ENCODE data around the gene MOB2. TPM values are rescaled to one million over a fixed set of nuclear protein-coding genes. Genes with fewer than 3 reads are reported as not detected.
"Not testable (repeated sequence)": the region's sequence is repeated elsewhere in the genome, so short reads cannot be mapped to it uniquely, and the experiment has no call there.

The MOB2 gene
- total RNA-seq, 1 experiment from 2014 or later: 11.3 TPM

DNA sequence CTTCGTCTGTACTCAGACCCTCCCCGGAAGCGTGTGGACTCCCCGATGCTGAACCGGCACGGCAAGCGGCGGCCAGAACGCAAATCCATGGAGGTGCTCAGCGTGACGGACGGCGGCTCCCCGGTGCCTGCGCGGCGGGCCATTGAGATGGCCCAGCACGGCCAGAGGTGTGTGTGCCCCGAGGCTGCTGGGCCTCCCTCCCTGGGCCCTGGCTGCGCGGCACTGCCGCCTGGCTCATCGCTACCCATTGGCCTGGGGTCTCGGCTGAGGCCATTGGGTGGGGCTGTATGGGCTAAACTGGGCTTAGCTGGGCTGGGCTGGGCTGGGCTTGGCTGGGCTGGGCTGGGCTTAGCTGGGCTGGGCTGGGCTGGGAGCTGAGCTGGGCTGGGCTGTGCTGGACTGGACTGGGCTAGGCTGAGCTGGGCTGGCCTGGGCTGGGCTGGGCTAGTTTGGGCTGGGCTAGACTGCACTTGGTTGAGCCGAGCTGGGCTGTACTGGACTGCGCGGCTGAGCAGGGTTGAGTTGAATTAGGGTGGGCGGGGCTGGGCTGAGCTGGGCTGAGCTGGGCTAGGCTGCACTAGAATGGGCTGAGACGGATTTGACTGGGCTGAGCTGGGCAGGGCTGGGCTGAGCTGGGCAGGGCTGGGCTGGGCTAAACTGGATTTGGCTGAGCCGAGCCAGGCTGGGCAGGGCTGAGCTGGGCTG lies 40.7 kb downstream of the MOB2 start:
- no peaks in the 10 kb centered on the region for H3K36me3 ChIP-seq
- no peaks in the 10 kb centered on the region for H3K9me3 ChIP-seq (replicated peaks)
- no peaks in the 10 kb centered on the region for H3K27me3 ChIP-seq
- no peaks in the 10 kb centered on the region for H3K4me1 ChIP-seq
- no peak overlapping the region for H3K27ac ChIP-seq
- H3K4me3 ChIP-seq: no peak overlapping the region
- no peak for DNase-seq

DNA sequence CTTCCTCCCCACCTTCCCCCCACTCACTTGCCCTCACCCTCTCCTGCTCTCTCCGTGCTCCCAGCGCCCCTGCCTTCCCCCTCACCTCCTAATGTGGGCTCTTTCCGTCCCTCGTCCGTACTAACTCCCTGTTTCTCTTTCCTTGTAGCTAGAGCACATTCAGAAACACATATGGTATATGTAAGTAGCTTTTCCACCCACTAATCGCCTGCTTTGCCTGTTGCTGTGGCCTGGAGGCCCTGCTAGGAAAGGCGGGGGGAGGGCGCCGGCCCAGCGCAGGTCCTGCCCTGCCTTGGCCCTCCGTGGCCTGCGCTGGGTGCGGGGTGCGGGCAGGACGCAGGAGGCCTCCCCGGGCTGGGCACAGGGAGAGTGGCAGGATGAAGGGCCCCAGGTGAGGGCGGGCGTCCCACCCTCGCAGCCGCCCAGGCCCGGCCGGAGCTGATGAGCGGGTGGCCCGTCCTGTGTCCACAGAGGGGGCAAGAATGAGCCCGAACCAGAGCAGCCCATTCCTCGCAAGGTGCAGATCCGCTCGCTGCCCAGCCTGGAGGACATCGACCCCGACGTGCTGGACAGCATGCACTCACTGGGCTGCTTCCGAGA lies 41.7 kb downstream of the MOB2 start:
- DNase-seq: no peak
- no peak overlapping the region for H3K4me3 ChIP-seq
- H3K4me1 ChIP-seq: no peaks in the 10 kb centered on the region
- H3K36me3 ChIP-seq: no peaks in the 10 kb centered on the region
- no peaks in the 10 kb centered on the region for H3K27me3 ChIP-seq
- no peak overlapping the region for H3K27ac ChIP-seq
- no peaks in the 10 kb centered on the region for H3K9me3 ChIP-seq (replicated peaks)

DNA sequence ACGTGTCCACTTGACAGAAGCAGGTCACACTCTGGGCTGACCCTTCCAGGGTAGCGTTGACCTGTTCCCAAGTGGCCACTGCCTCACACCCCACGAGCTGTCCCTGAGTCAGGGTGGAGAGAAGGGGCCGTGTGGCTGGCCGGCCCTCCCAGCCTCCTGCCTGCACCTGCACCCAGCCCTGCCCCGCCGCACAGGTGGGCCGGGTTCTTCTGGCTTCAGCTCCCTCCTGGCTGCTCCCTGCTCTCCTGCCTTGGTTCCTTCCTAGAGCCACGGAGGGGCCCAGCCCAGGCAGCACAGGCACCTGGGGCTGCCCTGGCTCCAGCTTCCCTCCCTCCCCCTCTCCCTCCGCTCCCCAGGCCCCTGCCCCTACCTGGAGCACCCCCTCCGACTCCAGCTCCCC lies 42.3 kb downstream of the MOB2 start:
- DNase-seq: no peak
- Histone ChIP-seq H3K4me3 (no peak overlapping the region), H3K9me3 (replicated peaks) (no peaks in the 10 kb centered on the region), H3K4me1 (no peaks in the 10 kb centered on the region), H3K27ac (no peak overlapping the region), H3K36me3 (no peaks in the 10 kb centered on the region), H3K27me3 (no peaks in the 10 kb centered on the region)

DNA sequence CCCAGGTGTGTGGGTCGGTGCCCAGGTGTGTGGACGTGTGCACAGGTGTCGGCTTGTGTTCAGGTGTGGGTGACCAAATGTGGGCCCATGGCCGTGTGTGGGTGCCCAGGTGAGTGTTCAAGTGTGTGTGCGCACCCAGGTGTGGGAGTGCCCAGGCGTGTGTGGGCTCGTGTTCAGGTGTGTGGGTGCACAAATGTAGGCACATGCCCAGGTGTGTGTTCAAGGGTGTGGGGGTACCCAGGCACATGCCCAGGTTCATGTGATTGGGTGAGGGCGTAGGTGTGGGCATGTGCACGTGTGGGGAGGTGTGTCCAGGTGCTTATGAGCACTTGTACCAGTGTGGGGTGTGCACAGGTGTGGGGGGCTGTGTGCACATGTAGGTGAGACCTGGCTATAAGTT lies 42.8 kb downstream of the MOB2 start:
- Histone ChIP-seq H3K27ac (no peak overlapping the region), H3K4me3 (no peak overlapping the region)

DNA sequence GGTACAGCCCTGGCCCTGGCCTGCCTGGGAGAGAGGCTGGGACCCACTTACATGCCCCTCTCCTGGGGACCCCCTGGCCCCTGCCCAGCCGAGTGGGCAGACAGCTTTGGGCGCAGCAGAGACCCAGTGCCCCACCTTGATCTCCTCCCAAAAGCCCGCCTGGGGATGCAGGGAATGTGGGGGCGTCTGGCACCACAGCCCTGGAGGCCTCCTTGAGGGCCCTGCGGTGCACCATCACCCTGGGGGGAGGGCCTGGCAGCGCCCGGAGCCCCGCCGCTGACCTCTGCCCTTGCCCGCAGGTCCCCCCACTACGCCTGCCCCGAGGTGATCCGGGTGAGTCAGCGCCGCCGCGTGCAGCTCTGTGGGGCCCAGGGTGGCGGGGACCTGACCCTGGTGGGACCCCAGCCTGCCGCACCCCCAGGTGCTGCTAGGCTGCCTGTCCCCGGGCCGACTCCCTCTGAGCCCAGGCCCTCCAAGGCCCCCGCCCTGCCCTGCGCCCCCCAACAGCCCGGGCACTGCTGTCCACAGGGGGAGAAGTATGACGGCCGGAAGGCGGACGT lies 43.7 kb downstream of the MOB2 start:
- no peak overlapping the region for H3K27ac ChIP-seq
- H3K4me3 ChIP-seq: no peak overlapping the region
- no peaks in the 10 kb centered on the region for H3K9me3 ChIP-seq (replicated peaks)
- H3K36me3 ChIP-seq: no peaks in the 10 kb centered on the region
- H3K27me3 ChIP-seq: no peaks in the 10 kb centered on the region
- DNase-seq: no peak
- no peaks in the 10 kb centered on the region for H3K4me1 ChIP-seq

More for the DNA sequence above, 42.8 kb downstream of the MOB2 start:
- no peaks in the 10 kb centered on the region for H3K27me3 ChIP-seq
- H3K4me1 ChIP-seq: no peaks in the 10 kb centered on the region
- no peaks in the 10 kb centered on the region for H3K36me3 ChIP-seq
- no peaks in the 10 kb centered on the region for H3K9me3 ChIP-seq (replicated peaks)
- no peak for DNase-seq

DNA sequence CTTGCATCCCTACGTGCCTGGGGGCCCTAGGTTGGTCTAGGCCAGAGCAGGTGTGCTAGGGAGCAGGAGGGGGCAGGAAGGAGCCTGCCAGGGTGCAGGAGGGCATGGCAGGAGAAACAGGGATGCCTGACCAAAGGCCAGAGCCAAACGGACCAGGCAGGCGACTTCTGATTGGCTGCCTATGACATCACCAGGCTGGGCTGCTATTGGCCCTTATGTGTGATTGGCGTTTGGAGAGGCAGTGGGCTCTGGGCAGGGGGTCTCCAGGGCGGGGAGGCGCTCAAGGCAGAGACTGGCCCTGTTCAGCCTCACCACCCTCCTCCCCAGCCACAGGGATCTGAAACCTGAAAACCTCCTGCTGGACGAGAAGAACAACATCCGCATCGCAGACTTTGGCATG lies 44.4 kb downstream of the MOB2 start:
- Histone ChIP-seq H3K4me3 (no peak overlapping the region), H3K27me3 (no peaks in the 10 kb centered on the region)
- DNase-seq: no peak

DNA sequence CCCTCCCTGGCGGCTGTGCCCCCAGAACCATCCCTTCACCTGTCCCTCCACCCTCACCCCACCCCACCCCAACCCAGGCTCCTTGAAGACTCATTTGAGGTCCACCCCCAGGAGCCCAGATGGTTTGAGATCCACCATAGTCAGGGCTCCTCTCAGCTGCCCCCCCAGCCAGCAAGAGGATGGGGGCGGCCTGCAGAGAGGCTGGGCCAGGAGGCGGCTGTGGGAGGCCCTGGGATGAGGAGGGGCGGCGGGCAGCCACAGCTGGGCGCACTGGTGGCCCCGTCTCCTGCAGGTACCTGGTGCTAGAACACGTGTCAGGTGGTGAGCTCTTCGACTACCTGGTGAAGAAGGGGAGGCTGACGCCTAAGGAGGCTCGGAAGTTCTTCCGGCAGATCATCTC lies 46.1 kb downstream of the MOB2 start:
- no peaks in the 10 kb centered on the region for H3K36me3 ChIP-seq
- DNase-seq: no peak
- H3K27me3 ChIP-seq: no peaks in the 10 kb centered on the region
- H3K27ac ChIP-seq: no peak overlapping the region
- H3K4me1 ChIP-seq: no peaks in the 10 kb centered on the region
- no peak overlapping the region for H3K4me3 ChIP-seq
- no peaks in the 10 kb centered on the region for H3K9me3 ChIP-seq (replicated peaks)

More for the DNA sequence above, 44.4 kb downstream of the MOB2 start:
- no peaks in the 10 kb centered on the region for H3K4me1 ChIP-seq
- H3K27ac ChIP-seq: no peak overlapping the region
- no peaks in the 10 kb centered on the region for H3K36me3 ChIP-seq
- no peaks in the 10 kb centered on the region for H3K9me3 ChIP-seq (replicated peaks)

DNA sequence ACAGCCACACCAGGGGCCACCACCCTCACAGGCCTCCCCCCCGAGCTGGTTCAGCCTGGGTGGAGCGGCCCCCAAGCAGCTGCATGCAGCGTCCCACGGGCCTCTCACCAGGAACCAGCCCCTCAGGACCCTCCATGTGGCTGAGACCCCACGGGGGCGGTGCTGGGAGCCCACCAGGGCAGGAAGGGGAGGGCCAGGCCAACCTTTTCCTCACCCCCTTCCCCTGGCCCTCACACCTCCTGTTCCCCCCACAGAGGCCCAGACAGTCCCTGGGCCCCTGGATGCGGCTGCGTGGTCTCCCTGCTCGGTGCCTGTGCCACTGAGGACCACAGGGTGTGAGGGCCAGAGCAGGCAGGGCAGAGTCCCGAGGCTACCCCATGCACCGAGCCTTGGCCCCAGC lies 46.5 kb downstream of the MOB2 start:
- H3K9me3 ChIP-seq (replicated peaks): no peaks in the 10 kb centered on the region
- no peak overlapping the region for H3K27ac ChIP-seq
- H3K36me3 ChIP-seq: no peaks in the 10 kb centered on the region
- no peak for DNase-seq
- no peaks in the 10 kb centered on the region for H3K27me3 ChIP-seq
- no peak overlapping the region for H3K4me3 ChIP-seq
- H3K4me1 ChIP-seq: no peaks in the 10 kb centered on the region

DNA sequence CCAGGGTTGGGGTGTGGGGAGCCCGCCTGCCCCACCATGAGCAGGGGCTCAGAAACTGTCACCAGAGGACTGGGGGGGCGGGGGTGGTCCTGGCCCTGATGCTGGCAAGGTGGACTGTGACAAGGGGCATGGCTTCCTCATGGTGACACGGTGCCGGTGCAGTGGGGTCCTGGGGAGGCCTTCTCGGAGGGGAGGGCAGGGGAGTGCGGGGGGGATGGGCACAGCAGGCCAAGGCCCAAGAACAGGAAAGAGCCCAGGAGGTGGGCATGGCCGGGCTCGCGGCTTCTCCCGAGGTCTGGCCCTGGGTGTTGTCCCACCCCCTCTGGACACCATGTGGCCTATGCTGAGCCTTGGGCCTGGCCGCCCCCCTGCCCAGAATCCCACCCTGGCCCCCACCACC lies 47.2 kb downstream of the MOB2 start:
- Histone ChIP-seq H3K4me3 (no peak overlapping the region), H3K27me3 (no peaks in the 10 kb centered on the region), H3K4me1 (no peaks in the 10 kb centered on the region), H3K27ac (no peak overlapping the region), H3K9me3 (replicated peaks) (no peaks in the 10 kb centered on the region), H3K36me3 (no peaks in the 10 kb centered on the region)
- DNase-seq: no peak

DNA sequence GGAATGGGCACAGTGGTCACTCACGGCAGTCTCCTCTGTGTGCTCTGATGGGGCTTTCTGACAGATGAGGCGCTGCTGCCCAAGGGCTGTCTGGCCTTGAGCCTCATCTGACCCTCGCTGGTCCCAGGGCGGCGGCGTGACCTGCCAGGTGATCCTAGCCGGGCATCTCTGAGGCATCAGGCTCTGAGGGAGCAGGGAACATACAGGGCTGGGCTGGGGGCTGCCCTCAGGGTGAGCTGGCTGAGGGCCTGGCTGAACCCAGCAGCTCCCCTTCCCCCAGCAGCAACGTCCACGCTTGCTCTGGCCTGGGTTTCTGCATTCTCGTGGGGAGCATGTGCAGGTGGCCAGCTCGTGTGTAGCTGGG lies 47.6 kb downstream of the MOB2 start:
- H3K36me3 ChIP-seq: no peaks in the 10 kb centered on the region
- no peak for DNase-seq
- no peak overlapping the region for H3K27ac ChIP-seq
- no peak overlapping the region for H3K4me3 ChIP-seq
- no peaks in the 10 kb centered on the region for H3K9me3 ChIP-seq (replicated peaks)
- no peaks in the 10 kb centered on the region for H3K27me3 ChIP-seq
- no peaks in the 10 kb centered on the region for H3K4me1 ChIP-seq

DNA sequence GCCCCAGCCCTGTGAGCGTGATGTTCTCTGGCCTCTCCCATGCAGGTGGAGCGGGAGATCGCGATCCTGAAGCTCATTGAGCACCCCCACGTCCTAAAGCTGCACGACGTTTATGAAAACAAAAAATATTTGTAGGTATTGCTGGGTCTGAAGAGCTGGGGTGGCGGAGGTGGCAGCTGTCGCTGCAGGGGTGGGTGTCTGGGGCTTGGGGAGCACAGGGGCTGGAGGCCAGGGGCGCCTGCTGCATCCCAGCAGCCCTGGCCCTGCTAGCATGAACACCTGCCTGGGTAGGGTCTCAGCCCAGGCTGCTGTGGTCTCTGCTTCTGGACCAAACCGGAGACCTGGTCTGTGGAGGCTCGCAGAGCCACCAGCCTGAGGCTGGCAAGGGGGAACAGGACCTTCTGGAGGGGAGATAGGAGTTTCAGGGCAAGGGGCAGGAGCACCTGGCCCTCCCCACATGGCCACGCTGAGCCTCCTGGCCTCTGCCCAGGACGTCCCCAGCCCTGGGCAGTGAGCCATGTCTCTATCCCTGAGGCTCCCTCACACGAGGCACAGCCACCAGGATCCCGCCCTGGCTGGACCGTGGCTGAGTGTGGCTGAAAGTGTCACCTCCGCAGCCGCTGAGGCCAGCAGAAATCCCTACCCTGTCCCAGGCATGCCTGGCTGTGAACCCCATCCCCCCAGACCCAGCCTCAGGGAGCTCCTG lies 48.2 kb downstream of the MOB2 start:
- Histone ChIP-seq H3K27ac (no peak overlapping the region), H3K4me3 (no peak overlapping the region), H3K27me3 (no peaks in the 10 kb centered on the region), H3K4me1 (no peaks in the 10 kb centered on the region), H3K36me3 (no peaks in the 10 kb centered on the region), H3K9me3 (replicated peaks) (no peaks in the 10 kb centered on the region)
- no peak for DNase-seq

DNA sequence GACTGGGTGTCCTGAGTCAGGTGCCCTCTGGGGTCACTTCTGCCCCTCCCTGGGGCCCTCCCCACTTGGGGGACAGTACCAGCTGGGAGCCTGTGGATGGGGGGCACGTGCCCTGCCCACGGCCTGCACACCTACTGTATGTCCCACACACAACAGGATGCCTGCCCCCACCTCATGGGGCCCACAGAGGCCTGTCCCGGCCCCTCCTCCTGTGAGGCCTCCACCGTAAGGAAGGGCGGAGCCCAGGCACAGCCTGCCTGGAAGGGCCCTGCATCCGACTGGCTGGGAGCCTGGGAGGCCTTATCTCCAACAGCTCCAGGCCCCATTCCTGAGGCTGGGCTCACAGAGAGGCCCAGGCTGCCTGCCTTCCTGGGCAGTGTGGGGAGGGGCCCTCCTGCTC lies 49.1 kb downstream of the MOB2 start:
- Histone ChIP-seq H3K4me1 (no peaks in the 10 kb centered on the region), H3K36me3 (no peaks in the 10 kb centered on the region), H3K27ac (no peak overlapping the region), H3K9me3 (replicated peaks) (no peaks in the 10 kb centered on the region), H3K4me3 (no peak overlapping the region), H3K27me3 (no peaks in the 10 kb centered on the region)
- no peak for DNase-seq

DNA sequence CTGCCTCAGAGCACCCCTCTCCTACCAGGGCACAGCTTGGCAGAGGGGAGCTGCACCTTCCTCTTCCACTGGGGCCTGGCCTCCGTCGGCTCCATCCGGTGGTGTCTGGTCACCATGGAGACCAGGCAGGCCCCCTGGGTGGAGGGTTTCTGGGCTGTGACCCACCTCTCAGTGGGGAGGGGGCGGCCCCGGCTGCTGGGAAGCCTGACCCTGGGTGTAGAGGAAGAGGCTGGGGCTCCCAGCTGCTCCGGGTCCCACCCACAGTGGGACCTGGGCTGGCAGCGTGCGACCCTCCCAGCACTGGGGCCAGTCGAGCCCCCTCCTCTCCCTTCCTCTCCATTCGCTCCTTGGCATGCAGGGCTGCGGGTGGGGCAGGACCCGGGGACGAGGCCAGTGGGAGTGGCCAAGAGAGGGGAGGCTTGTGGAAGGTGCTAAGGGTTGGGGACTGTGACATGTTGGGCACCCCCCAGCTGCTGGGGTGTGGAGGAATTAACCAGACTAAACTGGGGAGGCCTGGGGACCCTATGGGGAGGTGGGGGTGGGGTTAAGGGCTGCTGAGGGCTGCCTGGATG lies 50.0 kb downstream of the MOB2 start:
- Histone ChIP-seq H3K27ac (no peak overlapping the region), H3K27me3 (no peaks in the 10 kb centered on the region), H3K36me3 (no peaks in the 10 kb centered on the region), H3K4me3 (no peak overlapping the region), H3K9me3 (replicated peaks) (no peaks in the 10 kb centered on the region), H3K4me1 (no peaks in the 10 kb centered on the region)
- no peak for DNase-seq

DNA sequence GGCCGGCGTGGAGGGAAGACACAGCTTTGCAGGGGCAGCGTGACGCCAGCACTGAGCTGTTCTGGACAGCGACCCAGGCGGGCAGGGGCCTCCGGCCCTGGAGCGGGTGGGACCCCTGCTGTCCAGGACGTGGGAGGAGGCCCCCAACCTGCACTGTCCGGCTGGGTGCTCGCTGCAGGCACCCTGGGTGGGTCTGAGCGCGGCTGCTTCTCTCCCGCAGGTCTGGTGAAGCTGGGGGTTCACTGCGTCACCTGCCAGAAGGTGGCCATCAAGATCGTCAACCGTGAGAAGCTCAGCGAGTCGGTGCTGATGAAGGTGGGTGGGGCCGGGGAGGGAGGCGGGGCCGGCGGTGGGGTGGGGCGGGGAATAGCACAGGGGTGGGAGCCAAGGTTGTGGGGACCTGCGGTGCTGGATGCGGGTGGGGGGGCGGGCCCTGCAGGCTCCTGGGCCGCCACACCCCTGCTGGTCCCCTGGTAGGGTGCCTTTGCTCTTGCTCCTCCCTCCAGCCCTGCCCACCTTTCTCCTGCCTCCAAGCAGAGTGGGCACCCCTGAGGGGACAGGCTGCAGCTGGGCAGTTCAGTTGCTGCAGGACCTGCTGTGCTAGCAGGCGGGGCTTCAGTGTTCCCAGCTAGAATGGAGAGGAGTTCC lies 50.6 kb downstream of the MOB2 start:
- DNase-seq: no peak
- Histone ChIP-seq H3K27ac (no peak overlapping the region), H3K27me3 (no peaks in the 10 kb centered on the region), H3K4me1 (no peaks in the 10 kb centered on the region), H3K36me3 (no peaks in the 10 kb centered on the region), H3K9me3 (replicated peaks) (no peaks in the 10 kb centered on the region), H3K4me3 (no peak overlapping the region)

DNA sequence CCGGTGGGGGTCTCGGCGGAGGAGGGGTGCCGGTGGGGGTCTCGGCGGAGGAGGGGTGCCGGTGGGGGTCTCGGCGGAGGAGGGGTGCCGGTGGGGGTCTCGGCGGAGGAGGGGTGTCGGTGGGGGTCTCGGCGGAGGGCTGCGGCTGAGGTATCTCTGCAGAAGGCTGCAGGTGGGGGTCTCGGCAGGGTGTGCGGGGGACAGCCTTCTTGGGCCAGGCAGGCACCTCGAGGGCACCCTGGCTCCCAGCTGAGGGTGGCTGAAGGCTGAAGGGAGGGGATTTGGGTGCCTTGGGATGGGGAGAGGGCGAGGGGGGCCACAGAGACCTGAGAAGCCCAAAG lies 51.1 kb downstream of the MOB2 start:
- not testable (repeated sequence) for H3K36me3 ChIP-seq; H3K27me3 ChIP-seq; H3K4me3 ChIP-seq; H3K27ac ChIP-seq; H3K4me1 ChIP-seq; DNase-seq; H3K9me3 ChIP-seq (replicated peaks)
